Activated B cell treated with CpG ODN at 0.5 μM for 24 hours (primary cell): ENCODE results near the gene MMP15. TPM values are rescaled to one million over a fixed set of nuclear protein-coding genes. Genes with fewer than 3 reads are reported as not detected.
"Not testable (repeated sequence)": the region's sequence is repeated elsewhere in the genome, so short reads cannot be mapped to it uniquely, and the experiment has no call there.

Experiments
- ATAC-seq: fragments of 200-7000 bp; cut with Tn5 transposase; one replicate; pipeline ENCODE4 v1.10.0; 2021; ENCODE audit warnings: low read depth, mild to moderate bottlenecking, moderate library complexity
- CTCF ChIA-PET: fragments of 350-600 bp; sonication (Branson Sonifier 250); formaldehyde crosslinking; loops from one replicate; lab custom pipeline; 2021; ENCODE audit warnings: antibody characterized with exemption; lab: Charles Lee
- POLR2A ChIA-PET: fragments of 350-600 bp; sonication (Branson Sonifier 250); formaldehyde crosslinking; loops from one replicate; lab custom pipeline; 2021; ENCODE audit warnings: antibody characterized with exemption; lab: Charles Lee
- DNase-seq: peaks from one replicate; pipeline ENCODE4 v3.0.0; 2022
- H3K27ac Mint-ChIP-seq: one replicate; pipeline ENCODE4 v1.8.0; 2020; ENCODE audit warnings: mixed read lengths
- H3K27me3 Mint-ChIP-seq: one replicate; pipeline ENCODE4 v1.8.0; 2021; ENCODE audit warnings: mixed read lengths
- H3K36me3 Mint-ChIP-seq: one replicate; pipeline ENCODE4 v1.8.0; 2021; ENCODE audit warnings: low read depth, mixed read lengths
- H3K4me1 Mint-ChIP-seq: one replicate; pipeline ENCODE4 v1.8.0; 2021; ENCODE audit warnings: mixed read lengths
- H3K4me3 Mint-ChIP-seq: one replicate; pipeline ENCODE4 v1.8.0; 2020; ENCODE audit warnings: mild to moderate bottlenecking, mixed read lengths
- H3K9me3 Mint-ChIP-seq: one replicate; pipeline ENCODE4 v1.8.0; 2020; ENCODE audit warnings: mixed read lengths
- CTCF ChIP-seq: fragments of 200-600 bp; IDR thresholded peaks from one replicate; pipeline ENCODE4 v1.8.0; 2022; ENCODE audit warnings: antibody characterized with exemption, mild to moderate bottlenecking
- intact Hi-C: fragments of 100-400 bp; cut with micrococcal nuclease; formaldehyde crosslinking; loops from one replicate; pipeline ENCODE4 v1.15.1; 2024
- total RNA-seq: library from RNA; stranded (reverse); gene quantifications from 2 replicates; pipeline ENCODE4 v1.2.3, GENCODE V29; 2022

MMP15 gene
- total RNA-seq, 1 donor from 2014 or later: 0.60 TPM

DNA sequence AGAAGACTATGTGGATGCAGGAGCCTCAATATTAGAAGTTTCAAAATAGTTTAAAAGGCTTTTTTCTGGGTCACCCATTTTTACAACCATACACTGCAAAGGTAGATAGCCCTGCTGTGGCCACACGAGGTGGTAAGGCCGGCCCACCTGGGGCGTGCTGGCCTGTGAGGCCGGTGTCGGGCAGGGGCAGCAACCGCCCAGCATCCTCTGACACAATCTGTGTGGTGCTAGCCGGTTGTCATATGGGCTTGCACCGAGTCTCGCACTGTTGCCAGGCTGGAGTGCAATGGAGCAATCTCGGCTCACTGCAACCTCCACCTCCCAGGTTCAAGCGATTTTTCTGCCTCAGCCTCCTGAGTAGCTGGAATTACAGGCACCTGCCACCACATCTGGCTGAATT, 59.6 kb downstream of the MMP15 start:
- no peak overlapping the region for H3K27ac Mint-ChIP-seq

DNA sequence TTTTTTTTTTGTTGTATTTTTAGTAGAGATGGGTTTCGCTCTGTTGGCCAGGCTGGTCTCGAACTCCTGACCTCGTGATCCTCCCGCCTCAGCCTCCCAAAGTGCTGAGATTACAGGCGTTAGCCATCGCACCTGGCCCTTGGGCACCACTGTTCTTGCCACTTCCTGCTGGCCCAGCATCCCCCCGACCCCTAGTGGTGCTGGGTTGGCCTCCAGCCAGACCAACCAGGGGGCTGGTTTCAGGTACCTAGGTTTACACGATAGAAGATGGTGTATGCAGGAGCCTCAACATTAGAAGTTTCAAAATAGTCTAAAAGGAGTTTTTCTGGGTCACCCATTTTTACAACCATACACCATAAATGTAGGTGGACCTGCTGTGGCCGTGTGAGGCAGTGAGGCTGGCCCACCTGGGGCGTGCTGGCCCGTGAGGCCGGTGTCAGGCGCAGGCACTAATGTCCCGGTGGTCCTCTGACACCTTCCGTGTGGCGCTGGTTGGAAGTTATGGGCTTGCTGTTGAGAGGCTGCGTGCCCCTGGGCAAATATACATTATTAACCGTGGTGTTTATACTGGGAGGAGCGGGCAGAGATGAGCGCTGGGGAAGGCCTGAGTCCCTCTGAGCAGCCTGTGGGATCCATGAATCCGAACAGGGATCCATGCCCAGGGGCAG, 60.2 kb downstream of the MMP15 start:
- intact Hi-C loops: no loop called here
- H3K27ac Mint-ChIP-seq: no peak overlapping the region
- ChIA-PET CTCF (no interaction called here), POLR2A (no interaction called here)
- TF ChIP-seq CTCF: no peak
- no peak for ATAC-seq
- DNase-seq: no peak
- H3K4me3 Mint-ChIP-seq: no peak overlapping the region
- H3K27me3 Mint-ChIP-seq: no peaks in the 10 kb centered on the region
- H3K4me1 Mint-ChIP-seq: no peaks in the 10 kb centered on the region
- H3K9me3 Mint-ChIP-seq: no peaks in the 10 kb centered on the region
- H3K36me3 Mint-ChIP-seq: no peaks in the 10 kb centered on the region

More for the DNA sequence above, 59.6 kb downstream of the MMP15 start:
- no peaks in the 10 kb centered on the region for H3K36me3 Mint-ChIP-seq
- ChIA-PET CTCF (no interaction called here), POLR2A (no interaction called here)
- no peak for TF ChIP-seq CTCF
- no peak overlapping the region for H3K4me3 Mint-ChIP-seq
- no peak for ATAC-seq
- H3K9me3 Mint-ChIP-seq: no peaks in the 10 kb centered on the region
- no peaks in the 10 kb centered on the region for H3K27me3 Mint-ChIP-seq
- intact Hi-C loops: no loop called here
- H3K4me1 Mint-ChIP-seq: no peaks in the 10 kb centered on the region
- DNase-seq: no peak

- DNase-seq (no peak), ATAC-seq (no peak)
- Mint-ChIP-seq H3K27ac (no peak overlapping the region), H3K4me3 (no peak overlapping the region), H3K36me3 (no peaks in the 10 kb centered on the region), H3K9me3 (no peaks in the 10 kb centered on the region), H3K27me3 (no peaks in the 10 kb centered on the region), H3K4me1 (no peaks in the 10 kb centered on the region)
- ChIA-PET CTCF (no interaction called here), POLR2A (no interaction called here)
- TF ChIP-seq CTCF: no peak
- intact Hi-C loops: no loop called here
Observed at GRCh38 chr16:58086381-58087208, 61.0 kb downstream of the MMP15 start.

DNA sequence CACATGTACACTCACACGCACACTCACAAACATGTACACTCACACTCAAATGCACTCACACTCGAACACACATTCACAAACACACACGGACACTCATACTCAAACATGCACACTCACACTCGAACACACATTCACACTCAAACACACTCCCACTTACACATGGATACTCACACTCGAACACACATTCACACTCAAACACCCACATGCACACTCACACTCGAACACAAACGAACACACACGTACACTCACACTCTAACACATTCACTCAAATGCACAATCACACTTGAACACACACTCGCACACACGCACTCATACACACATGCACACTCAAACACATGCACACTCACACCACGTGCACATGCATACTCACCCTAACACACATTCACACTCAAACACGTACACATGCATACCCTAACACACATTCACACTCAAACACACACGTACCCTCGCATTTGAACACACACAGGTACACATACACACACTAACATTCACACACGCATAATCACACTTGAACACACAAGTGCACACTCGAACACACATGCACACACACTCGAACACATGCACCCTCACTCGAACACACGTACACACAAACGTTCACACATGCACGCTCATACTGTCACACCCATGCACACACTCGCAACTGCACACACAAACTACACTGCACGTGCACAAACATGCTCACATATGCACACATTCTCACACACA, 61.8 kb downstream of the MMP15 start:
- DNase-seq (no peak), ATAC-seq (no peak)
- Mint-ChIP-seq H3K36me3 (no peaks in the 10 kb centered on the region), H3K27me3 (no peaks in the 10 kb centered on the region), H3K9me3 (no peaks in the 10 kb centered on the region), H3K27ac (no peak overlapping the region), H3K4me3 (no peak overlapping the region), H3K4me1 (no peaks in the 10 kb centered on the region)
- POLR2A ChIA-PET: no interaction called here
- TF ChIP-seq CTCF: no peak
- intact Hi-C loops: no loop called here
- CTCF ChIA-PET: no interaction called here

DNA sequence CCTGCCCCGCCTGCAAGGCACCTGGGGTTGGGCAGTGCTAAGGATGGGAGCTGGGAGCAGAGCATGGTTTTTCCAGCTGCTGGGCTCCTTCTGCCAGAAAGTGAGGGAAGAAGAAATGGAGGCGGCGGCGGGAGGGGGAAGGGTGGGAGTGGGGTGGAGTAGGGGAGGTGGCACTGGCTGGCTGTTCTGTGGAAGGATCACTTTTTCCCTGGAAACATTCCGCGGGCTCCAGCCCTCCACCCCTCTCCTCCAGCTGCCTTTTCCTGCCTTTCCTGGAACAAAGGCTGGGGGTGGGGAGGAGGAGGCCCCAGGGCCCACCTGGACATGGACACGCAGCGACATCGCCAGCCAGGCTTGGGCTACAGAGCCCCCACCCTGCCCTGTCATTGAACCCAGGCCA, 62.5 kb downstream of the MMP15 start:
- CTCF ChIA-PET: no interaction called here
- TF ChIP-seq CTCF: no peak

GRCh38 chr16:58090396-58090795, 64.8 kb downstream of the MMP15 start:
- intact Hi-C loops, H3K27me3 Mint-ChIP-seq, ATAC-seq, DNase-seq, CTCF ChIA-PET, H3K27ac Mint-ChIP-seq, POLR2A ChIA-PET, H3K9me3 Mint-ChIP-seq, H3K36me3 Mint-ChIP-seq, H3K4me1 Mint-ChIP-seq, H3K4me3 Mint-ChIP-seq: not testable (repeated sequence)

More for the DNA sequence above, 62.5 kb downstream of the MMP15 start:
- Mint-ChIP-seq H3K36me3 (no peaks in the 10 kb centered on the region), H3K9me3 (no peaks in the 10 kb centered on the region), H3K4me3 (no peak overlapping the region), H3K4me1 (no peaks in the 10 kb centered on the region), H3K27ac (no peak overlapping the region), H3K27me3 (no peaks in the 10 kb centered on the region)
- ATAC-seq (no peak), DNase-seq (no peak)
- intact Hi-C loops: no loop called here
- POLR2A ChIA-PET: no interaction called here
